A549 (cell line): ENCODE results near the gene ZNF280B.

Source experiments
- CHD4 ChIP-seq: fragments of 200-600 bp; sonication (generic); IDR thresholded peaks from 2 replicates; pipeline ENCODE4 v1.6.1; 2016; ENCODE audit warnings: antibody characterized with exemption, mild to moderate bottlenecking, borderline replicate concordance
- CTCF ChIP-seq: fragments of >200 bp; sonication (Bioruptor Twin); formaldehyde crosslinking; IDR thresholded peaks from 3 replicates; pipeline ENCODE4 v1.5.1; 2016
- EHF ChIP-seq: fragments of 250-450 bp; sonication (Bioruptor Pico); IDR thresholded peaks from 2 replicates; pipeline ENCODE4 v1.5.0; 2020; ENCODE audit warnings: mild to moderate bottlenecking
- EP300 ChIP-seq, 2 experiments: fragments of >200 bp; sonication (Bioruptor Twin); formaldehyde crosslinking; IDR thresholded peaks; 2 replicates in 1 of 2; 3 replicates in 1 of 2; pipeline ENCODE4 v1.6.1; 2016 to 2017
- HDAC2 ChIP-seq: fragments of 200-600 bp; sonication (generic); IDR thresholded peaks from 2 replicates; pipeline ENCODE4 v1.6.1; 2016
- POLR2A ChIP-seq: IDR thresholded peaks from 2 replicates; pipeline ENCODE4 v1.6.1; 2012; ENCODE audit warnings: mild to moderate bottlenecking, low read length
- POLR2AphosphoS2 ChIP-seq: conservative IDR thresholded peaks from 2 replicates; pipeline ENCODE4 v1.6.1; 2012; ENCODE audit warnings: low read length, improper control_type of control experiment, inconsistent platforms
- RCOR1 ChIP-seq: fragments of 150-350 bp; IDR thresholded peaks from 2 replicates; pipeline ENCODE4 v1.6.1; 2014; ENCODE audit warnings: antibody characterized with exemption, low read length, low read depth
- RFX5 ChIP-seq: fragments of 450-650 bp; IDR thresholded peaks from 2 replicates; pipeline ENCODE4 v1.7.1; 2014; ENCODE audit warnings: antibody characterized with exemption, mild to moderate bottlenecking, moderate library complexity
- RNF2 ChIP-seq: fragments of 200-600 bp; sonication (generic); IDR thresholded peaks from 2 replicates; pipeline ENCODE4 v1.6.1; 2016; ENCODE audit warnings: low read depth, mild to moderate bottlenecking, antibody characterized with exemption, moderate library complexity, borderline replicate concordance
- SREBF2 ChIP-seq: fragments of 450-650 bp; IDR thresholded peaks from 2 replicates; pipeline ENCODE4 v1.6.1; 2014; ENCODE audit warnings: mild to moderate bottlenecking, moderate library complexity
- TFCP2L1 ChIP-seq: fragments of 250-450 bp; sonication (Bioruptor Pico); IDR thresholded peaks from 2 replicates; pipeline ENCODE4 v1.5.0; 2021; ENCODE audit warnings: mild to moderate bottlenecking

GRCh38 chr22:22536916-22537315 is 28.4 kb upstream of the ZNF280B start:
- no peak for TF ChIP-seq CTCF
- no peak for TF ChIP-seq POLR2A
- no peak for TF ChIP-seq EP300 (IDR thresholded peaks at IDR 0.05)
- no peak for TF ChIP-seq HDAC2
- no peak for TF ChIP-seq EHF (CRISPR knock-in tag)
- no peak for TF ChIP-seq RFX5
- no peak for TF ChIP-seq TFCP2L1
- TF ChIP-seq RNF2, result no peak
- no peak for TF ChIP-seq RCOR1
- TF ChIP-seq POLR2AphosphoS2, result no peak
- TF ChIP-seq SREBF2, result no peak
- no peak for TF ChIP-seq CHD4
